ENCODE results near the gene ISCU. TPM values are rescaled to one million over a fixed set of nuclear protein-coding genes. Genes with fewer than 3 reads are reported as not detected.

ISCU gene
- total RNA-seq, 1 donor, result 184 TPM

- Histone ChIP-seq H3K9me3 (ENCODE audit: low read depth, low read length) (no peaks in the 10 kb centered on the region), H3K27ac (ENCODE audit: low read depth, low read length) (no peak overlapping the region), H3K4me2 (ENCODE audit: insufficient read depth, low read length) (no peak overlapping the region), H4K20me1 (ENCODE audit: insufficient read depth, low read length) (peaks cover 3% of the 10 kb centered on the region), H3K4me3 (ENCODE audit: insufficient read depth, low read length) (no peak overlapping the region), H2AFZ (ENCODE audit: low read length) (no peak overlapping the region), H3K4me1 (ENCODE audit: insufficient read depth, low read length) (no peaks in the 10 kb centered on the region), H3K27me3 (ENCODE audit: insufficient read depth, low read length) (no peaks in the 10 kb centered on the region), H3K36me3 (ENCODE audit: insufficient read depth, low read length) (peaks cover 4% of the 10 kb centered on the region), H3K79me2 (ENCODE audit: insufficient read depth, low read length) (peaks cover 4% of the 10 kb centered on the region)
- no peak for TF ChIP-seq CTCF (IDR thresholded peaks at IDR 0.05; ENCODE audit: extremely low read depth, low read depth, low read length)
- peak; percentile 42 for DNase-seq (ENCODE audit: insufficient read length, low spot score, missing footprints)
Measured at GRCh38 chr12:108591267-108591980, 29.0 kb downstream of the ISCU start.

GRCh38 chr12:108592033-108592909 is 29.9 kb downstream of the ISCU start:
- Histone ChIP-seq H4K20me1 (ENCODE audit: insufficient read depth, low read length) (peaks cover 3% of the 10 kb centered on the region), H3K27ac (ENCODE audit: low read depth, low read length) (no peak overlapping the region), H3K36me3 (ENCODE audit: insufficient read depth, low read length) (peaks cover 4% of the 10 kb centered on the region), H3K4me2 (ENCODE audit: insufficient read depth, low read length) (no peak overlapping the region), H3K4me3 (ENCODE audit: insufficient read depth, low read length) (no peak overlapping the region), H3K27me3 (ENCODE audit: insufficient read depth, low read length) (no peaks in the 10 kb centered on the region), H3K4me1 (ENCODE audit: insufficient read depth, low read length) (peaks cover 6% of the 10 kb centered on the region), H2AFZ (ENCODE audit: low read length) (no peak overlapping the region), H3K79me2 (ENCODE audit: insufficient read depth, low read length) (peaks cover 8% of the 10 kb centered on the region), H3K9me3 (ENCODE audit: low read depth, low read length) (no peaks in the 10 kb centered on the region)
- DNase-seq (ENCODE audit: insufficient read length, low spot score, missing footprints), result peak; percentile 66
- TF ChIP-seq CTCF (IDR thresholded peaks at IDR 0.05; ENCODE audit: extremely low read depth, low read depth, low read length), result no peak

GRCh38 chr12:108594323-108594903 is 32.0 kb downstream of the ISCU start:
- H3K79me2 ChIP-seq (ENCODE audit: insufficient read depth, low read length), result peaks cover 8% of the 10 kb centered on the region
- H2AFZ ChIP-seq (ENCODE audit: low read length), result no peak overlapping the region
- DNase-seq (ENCODE audit: insufficient read length, low spot score, missing footprints), result no peak
- H3K9me3 ChIP-seq (ENCODE audit: low read depth, low read length), result no peaks in the 10 kb centered on the region
- H3K36me3 ChIP-seq (ENCODE audit: insufficient read depth, low read length), result peaks cover 4% of the 10 kb centered on the region
- peaks cover 8% of the 10 kb centered on the region for H3K4me1 ChIP-seq (ENCODE audit: insufficient read depth, low read length)
- no peak overlapping the region for H3K4me2 ChIP-seq (ENCODE audit: insufficient read depth, low read length)
- H4K20me1 ChIP-seq (ENCODE audit: insufficient read depth, low read length), result peaks cover 3% of the 10 kb centered on the region
- H3K27me3 ChIP-seq (ENCODE audit: insufficient read depth, low read length), result no peaks in the 10 kb centered on the region
- no peak overlapping the region for H3K27ac ChIP-seq (ENCODE audit: low read depth, low read length)
- no peak for TF ChIP-seq CTCF (IDR thresholded peaks at IDR 0.05; ENCODE audit: extremely low read depth, low read depth, low read length)
- no peak overlapping the region for H3K4me3 ChIP-seq (ENCODE audit: insufficient read depth, low read length)

All from osteoblast (primary cell).